ENCODE measurements around the gene RNF217.

RNF217 gene

GRCh38 chr6:125044066-125044465 is 81.8 kb downstream of the RNF217 start:
- Mint-ChIP-seq H3K4me3 (no peak overlapping the region), H3K36me3 (no peaks in the 10 kb centered on the region), H3K27ac (no peak overlapping the region), H3K4me1 (no peaks in the 10 kb centered on the region), H3K9me3 (no peaks in the 10 kb centered on the region)
- no peak for DNase-seq (ENCODE audit: low spot score in 2 of 2)
- no peak for ATAC-seq

GRCh38 chr6:125044667-125045066 is 82.4 kb downstream of the RNF217 start:
- no peaks in the 10 kb centered on the region for H3K4me1 Mint-ChIP-seq
- no peak overlapping the region for H3K4me3 Mint-ChIP-seq
- DNase-seq (ENCODE audit: low spot score in 2 of 2) = no peak
- no peaks in the 10 kb centered on the region for H3K9me3 Mint-ChIP-seq
- no peaks in the 10 kb centered on the region for H3K36me3 Mint-ChIP-seq
- ATAC-seq = no peak
- H3K27ac Mint-ChIP-seq = no peak overlapping the region

GRCh38 chr6:125046107-125046925 is 84.1 kb downstream of the RNF217 start:
- H3K27ac Mint-ChIP-seq = no peak overlapping the region
- H3K9me3 Mint-ChIP-seq = no peaks in the 10 kb centered on the region
- H3K36me3 Mint-ChIP-seq = no peaks in the 10 kb centered on the region
- H3K4me3 Mint-ChIP-seq = no peak overlapping the region
- H3K4me1 Mint-ChIP-seq = no peaks in the 10 kb centered on the region
- DNase-seq (ENCODE audit: low spot score in 2 of 2) (no peak), ATAC-seq (peak; percentile 26)

- H3K27ac Mint-ChIP-seq = no peak overlapping the region
- H3K9me3 Mint-ChIP-seq = no peaks in the 10 kb centered on the region
- H3K4me3 Mint-ChIP-seq = no peak overlapping the region
- H3K36me3 Mint-ChIP-seq = no peaks in the 10 kb centered on the region
- ATAC-seq = no peak
- DNase-seq (ENCODE audit: low spot score in 2 of 2) = no peak
- no peaks in the 10 kb centered on the region for H3K4me1 Mint-ChIP-seq
These were observed 86.0 kb downstream of the RNF217 start for GRCh38 chr6:125048274-125048673.

- Mint-ChIP-seq H3K27ac (no peak overlapping the region), H3K9me3 (no peaks in the 10 kb centered on the region), H3K4me1 (no peaks in the 10 kb centered on the region), H3K36me3 (no peaks in the 10 kb centered on the region), H3K4me3 (no peak overlapping the region)
- DNase-seq (ENCODE audit: low spot score in 2 of 2) (no peak), ATAC-seq (no peak)
These were observed 88.6 kb downstream of the RNF217 start for GRCh38 chr6:125050663-125051318.

- Mint-ChIP-seq H3K27ac (no peak overlapping the region), H3K36me3 (no peaks in the 10 kb centered on the region), H3K4me1 (no peaks in the 10 kb centered on the region), H3K4me3 (no peak overlapping the region), H3K9me3 (no peaks in the 10 kb centered on the region)
- no peak for DNase-seq (ENCODE audit: low spot score in 2 of 2)
- ATAC-seq = no peak
These were observed 91.6 kb downstream of the RNF217 start for GRCh38 chr6:125053809-125054208.

GRCh38 chr6:125054331-125054730 is 92.1 kb downstream of the RNF217 start:
- no peak for DNase-seq (ENCODE audit: low spot score in 2 of 2)
- Mint-ChIP-seq H3K9me3 (no peaks in the 10 kb centered on the region), H3K27ac (no peak overlapping the region), H3K4me3 (no peak overlapping the region), H3K4me1 (no peaks in the 10 kb centered on the region), H3K36me3 (no peaks in the 10 kb centered on the region)
- ATAC-seq = no peak

- DNase-seq (ENCODE audit: low spot score in 2 of 2) = no peak
- H3K27ac Mint-ChIP-seq = no peak overlapping the region
- H3K36me3 Mint-ChIP-seq = no peaks in the 10 kb centered on the region
- no peaks in the 10 kb centered on the region for H3K9me3 Mint-ChIP-seq
- no peak overlapping the region for H3K4me3 Mint-ChIP-seq
- no peak for ATAC-seq
- H3K4me1 Mint-ChIP-seq = no peaks in the 10 kb centered on the region
These were observed 95.4 kb downstream of the RNF217 start for GRCh38 chr6:125057392-125058246.

- Mint-ChIP-seq H3K36me3 (no peaks in the 10 kb centered on the region), H3K27ac (no peak overlapping the region), H3K9me3 (no peaks in the 10 kb centered on the region), H3K4me3 (no peak overlapping the region), H3K4me1 (no peaks in the 10 kb centered on the region)
- ATAC-seq (no peak), DNase-seq (ENCODE audit: low spot score in 2 of 2) (no peak)
These were observed 96.3 kb downstream of the RNF217 start for GRCh38 chr6:125058546-125058945.

- Mint-ChIP-seq H3K4me1 (no peaks in the 10 kb centered on the region), H3K4me3 (no peak overlapping the region), H3K9me3 (no peaks in the 10 kb centered on the region), H3K27ac (no peak overlapping the region), H3K36me3 (no peaks in the 10 kb centered on the region)
- DNase-seq (ENCODE audit: low spot score in 2 of 2) = no peak
- no peak for ATAC-seq
These were observed 101.1 kb downstream of the RNF217 start for GRCh38 chr6:125063307-125063706.

- no peak overlapping the region for H3K27ac Mint-ChIP-seq
- no peak for DNase-seq (ENCODE audit: low spot score in 2 of 2)
- no peaks in the 10 kb centered on the region for H3K9me3 Mint-ChIP-seq
- no peaks in the 10 kb centered on the region for H3K4me1 Mint-ChIP-seq
- H3K4me3 Mint-ChIP-seq = no peak overlapping the region
- no peaks in the 10 kb centered on the region for H3K36me3 Mint-ChIP-seq
- peak; percentile 32 for ATAC-seq
These were observed 103.9 kb downstream of the RNF217 start for GRCh38 chr6:125066140-125066539.

- Mint-ChIP-seq H3K9me3 (no peaks in the 10 kb centered on the region), H3K36me3 (no peaks in the 10 kb centered on the region), H3K27ac (no peak overlapping the region), H3K4me1 (no peaks in the 10 kb centered on the region), H3K4me3 (no peak overlapping the region)
- DNase-seq (ENCODE audit: low spot score in 2 of 2) = no peak
- peak; percentile 68 for ATAC-seq
These were observed 104.7 kb downstream of the RNF217 start for GRCh38 chr6:125066964-125067363.

- H3K27ac Mint-ChIP-seq = no peak overlapping the region
- no peak for DNase-seq (ENCODE audit: low spot score in 2 of 2)
- no peaks in the 10 kb centered on the region for H3K36me3 Mint-ChIP-seq
- H3K4me3 Mint-ChIP-seq = no peak overlapping the region
- no peaks in the 10 kb centered on the region for H3K9me3 Mint-ChIP-seq
- H3K4me1 Mint-ChIP-seq = no peaks in the 10 kb centered on the region
- no peak for ATAC-seq
These were observed 105.3 kb downstream of the RNF217 start for GRCh38 chr6:125067552-125067951.

- no peaks in the 10 kb centered on the region for H3K9me3 Mint-ChIP-seq
- H3K4me3 Mint-ChIP-seq = no peak overlapping the region
- DNase-seq (ENCODE audit: low spot score in 2 of 2) = no peak
- no peak overlapping the region for H3K27ac Mint-ChIP-seq
- H3K4me1 Mint-ChIP-seq = no peaks in the 10 kb centered on the region
- ATAC-seq = no peak
- no peaks in the 10 kb centered on the region for H3K36me3 Mint-ChIP-seq
These were observed 110.8 kb downstream of the RNF217 start for GRCh38 chr6:125073071-125073470.

GRCh38 chr6:125074120-125074519 is 111.9 kb downstream of the RNF217 start:
- no peaks in the 10 kb centered on the region for H3K4me1 Mint-ChIP-seq
- DNase-seq (ENCODE audit: low spot score in 2 of 2) = no peak
- H3K27ac Mint-ChIP-seq = no peak overlapping the region
- ATAC-seq = no peak
- H3K9me3 Mint-ChIP-seq = no peaks in the 10 kb centered on the region
- no peaks in the 10 kb centered on the region for H3K36me3 Mint-ChIP-seq
- H3K4me3 Mint-ChIP-seq = no peak overlapping the region

Data from stimulated activated effector memory CD8-positive, alpha-beta T cell treated with anti-CD3 and anti-CD28 coated beads, Interleukin-12 subunit alpha, Interleukin-12 subunit beta, amount 100 ng/mL, for 72 hours (primary cell).